ENCODE measurements around the gene CCDC83. TPM values are rescaled to one million over a fixed set of nuclear protein-coding genes. Genes with fewer than 3 reads are reported as not detected.

The CCDC83 gene
- total and polyA plus RNA-seq, 2 donors (not counting 3 experiments of a cell fraction or from before 2014, with no cell fraction given) = not detected

DNA sequence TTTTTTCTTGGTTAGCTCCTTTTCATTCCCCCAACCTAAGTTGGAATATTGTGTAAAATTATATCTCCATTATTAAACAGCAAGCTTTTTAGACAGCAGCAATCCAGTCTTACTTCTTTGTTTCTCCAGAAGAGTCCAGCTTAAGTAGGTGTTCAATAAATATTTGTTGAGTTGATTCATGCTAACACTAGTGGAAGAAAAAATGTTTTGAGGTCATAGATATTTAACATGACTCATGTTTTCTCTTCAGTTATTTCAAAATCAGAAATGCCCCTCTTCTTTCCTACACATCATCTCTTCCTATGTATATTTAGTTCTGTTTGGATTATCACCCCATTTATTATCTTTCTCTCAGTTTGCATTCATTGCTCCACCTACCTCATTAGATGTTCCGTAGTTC is 20.3 kb downstream of the CCDC83 start:
- Histone ChIP-seq H3K36me3 (ENCODE audit: control insufficient read depth in 2 of 2, extremely low read depth in 1 of 2, insufficient read depth in 2 of 2, low read length in 2 of 2) (no peaks in the 10 kb centered on the region), H3K27me3 (ENCODE audit: control insufficient read depth in 2 of 2, insufficient read depth in 2 of 2, low read length in 2 of 2) (peaks cover 0 to 2% of the 10 kb centered on the region in 2 experiments), H2AFZ (ENCODE audit: low read depth, low read length) (no peak overlapping the region), H3K4me2 (ENCODE audit: insufficient read depth, low read length) (no peak overlapping the region), H3K4me3 (replicated peaks in 1 of 3; ENCODE audit: insufficient read depth in 1 of 3, low read depth in 1 of 3, low read length in 3 of 3) (no peak overlapping the region), H4K20me1 (replicated peaks; ENCODE audit: control insufficient read depth, extremely low read depth, insufficient read depth, low read length) (no peaks in the 10 kb centered on the region), H3K27ac (ENCODE audit: insufficient read depth, low read depth, low read length) (no peak overlapping the region), H3K9me3 (replicated peaks; ENCODE audit: control insufficient read depth, insufficient read depth, low read length) (no peaks in the 10 kb centered on the region), H3K79me2 (ENCODE audit: control insufficient read depth, insufficient read depth, low read length) (no peaks in the 10 kb centered on the region), H3K9me1 (replicated peaks; ENCODE audit: control insufficient read depth, extremely low read depth, insufficient read depth, low read length) (no peaks in the 10 kb centered on the region), H3K4me1 (ENCODE audit: control insufficient read depth, extremely low read depth, insufficient read depth, low read length) (no peaks in the 10 kb centered on the region), H3K9ac (replicated peaks; ENCODE audit: extremely low read depth, insufficient read depth, low read length) (no peak overlapping the region)
- CTCF ChIA-PET = no interaction called here
- intact Hi-C loops (cut with micrococcal nuclease) (no loop called here), dilution Hi-C loops (cut with MboI; ENCODE audit: extremely low pct_ligation_motif_present, low sequenced_read_pairs) (no loop called here)
- POLR2A ChIA-PET = no interaction called here
- BruUV-seq (replicated peaks) = no TSS peak
- no peak for FAIRE-seq
- no peak for TF ChIP-seq MYC (IDR thresholded peaks at IDR 0.05; ENCODE audit: low read depth, low read length)
- no peak for TF ChIP-seq POLR2AphosphoS5 (IDR thresholded peaks at IDR 0.05; ENCODE audit: insufficient read depth, low read depth, low read length)
- no peak for TF ChIP-seq MAX (IDR thresholded peaks at IDR 0.05; ENCODE audit: insufficient read depth, insufficient read length)
- TF ChIP-seq CTCF (IDR thresholded peaks at IDR 0.05; ENCODE audit: extremely low read depth in 1 of 2, insufficient read depth in 1 of 2, low read depth in 1 of 2, low read length in 2 of 2) = no peak
- TF ChIP-seq POLR2A (IDR thresholded peaks at IDR 0.05; ENCODE audit: low read depth, low read length) = no peak
- TF ChIP-seq EZH2 (IDR thresholded peaks at IDR 0.05; ENCODE audit: borderline replicate concordance, low read depth, low read length, severe bottlenecking) = no peak
- no peak for DNase-seq (ENCODE audit: low read depth, low spot score)

GRCh38 chr11:85884581-85885021 is 29.4 kb downstream of the CCDC83 start:
- FAIRE-seq (peak; percentile 4), DNase-seq (ENCODE audit: low read depth, low spot score) (no peak)
- Histone ChIP-seq H3K27ac (ENCODE audit: insufficient read depth, low read depth, low read length) (no peak overlapping the region), H3K4me3 (replicated peaks in 1 of 3; ENCODE audit: insufficient read depth in 1 of 3, low read depth in 1 of 3, low read length in 3 of 3) (no peak overlapping the region), H3K9me3 (replicated peaks; ENCODE audit: control insufficient read depth, insufficient read depth, low read length) (no peaks in the 10 kb centered on the region), H3K9me1 (replicated peaks; ENCODE audit: control insufficient read depth, extremely low read depth, insufficient read depth, low read length) (no peaks in the 10 kb centered on the region), H3K79me2 (ENCODE audit: control insufficient read depth, insufficient read depth, low read length) (no peaks in the 10 kb centered on the region), H2AFZ (ENCODE audit: low read depth, low read length) (no peak overlapping the region), H3K36me3 (ENCODE audit: control insufficient read depth in 2 of 2, extremely low read depth in 1 of 2, insufficient read depth in 2 of 2, low read length in 2 of 2) (no peaks in the 10 kb centered on the region), H3K27me3 (ENCODE audit: control insufficient read depth in 2 of 2, insufficient read depth in 2 of 2, low read length in 2 of 2) (peaks cover 2 to 4% of the 10 kb centered on the region in 2 experiments), H3K4me2 (ENCODE audit: insufficient read depth, low read length) (no peak overlapping the region), H3K4me1 (ENCODE audit: control insufficient read depth, extremely low read depth, insufficient read depth, low read length) (no peaks in the 10 kb centered on the region), H4K20me1 (replicated peaks; ENCODE audit: control insufficient read depth, extremely low read depth, insufficient read depth, low read length) (no peaks in the 10 kb centered on the region), H3K9ac (replicated peaks; ENCODE audit: extremely low read depth, insufficient read depth, low read length) (no peak overlapping the region)
- ChIA-PET POLR2A (no interaction called here), CTCF (interaction anchor here (0.6 to 1.2 kb wide), 3 partner anchors 13 to 29 kb away, joined by 3 read pairs; partner anchors contain the start of gene CCDC83)
- intact Hi-C loops (cut with micrococcal nuclease) (loop anchor here (1.0 kb wide), 1 partner anchor 25 kb away; no protein-coding TSS in a partner anchor), dilution Hi-C loops (cut with MboI; ENCODE audit: extremely low pct_ligation_motif_present, low sequenced_read_pairs) (no loop called here)
- TF ChIP-seq POLR2A (IDR thresholded peaks at IDR 0.05; ENCODE audit: low read depth, low read length) = no peak
- no peak for TF ChIP-seq FOS (IDR thresholded peaks at IDR 0.05; ENCODE audit: borderline replicate concordance, insufficient read depth, low read length)
- TF ChIP-seq MYC (IDR thresholded peaks at IDR 0.05; ENCODE audit: low read depth, low read length) = no peak
- TF ChIP-seq JUN (IDR thresholded peaks at IDR 0.05; ENCODE audit: borderline replicate concordance, insufficient read depth, insufficient read length, low read depth) = no peak
- no TSS peak for BruUV-seq (replicated peaks)

Measured in endothelial cell of umbilical vein (primary cell).